B cell (primary cell): ENCODE data around the gene ARHGAP9. TPM values are rescaled to one million over a fixed set of nuclear protein-coding genes. Genes with fewer than 3 reads are reported as not detected.

Source experiments
- ATAC-seq: fragments of 200-7000 bp; cut with Tn5 transposase; one replicate; pipeline ENCODE4 v1.10.0; 2021; ENCODE audit warnings: low read depth, mild to moderate bottlenecking, moderate number of reproducible peaks, moderate library complexity
- CTCF ChIA-PET: fragments of 350-600 bp; sonication (Branson Sonifier 250); formaldehyde crosslinking; loops from one replicate; lab custom pipeline; 2021; ENCODE audit warnings: antibody characterized with exemption, inconsistent platforms; lab: Charles Lee
- POLR2A ChIA-PET: fragments of 350-600 bp; sonication (Branson Sonifier 250); formaldehyde crosslinking; loops from one replicate; lab custom pipeline; 2021; ENCODE audit warnings: antibody characterized with exemption; lab: Charles Lee
- DNase-seq: peaks from one replicate; pipeline ENCODE4 v3.0.0; 2013
- H2AFZ ChIP-seq: 2 replicates; pipeline ENCODE4 v1.6.1; 2012; ENCODE audit warnings: mild to moderate bottlenecking, low read depth, low read length; ENCODE audit not compliant: insufficient read depth, poor library complexity, severe bottlenecking
- H3K27ac ChIP-seq, 2 donors: 1 replicate in 1 of 2; 2 replicates in 1 of 2; pipeline ENCODE4 v1.5.1; 2012 to 2013; ENCODE audit warnings: low read length in 2 of 2, mild to moderate bottlenecking in 2 of 2, moderate library complexity in 1 of 2
- H3K27me3 ChIP-seq, 4 experiments: fragments of 200-600 bp in 1 of 4; sonication (generic) in 1 of 4; replicated peaks in 1 of 4; 1 replicate in 2 of 4; 2 replicates in 2 of 4; pipeline versions ENCODE4 v1.6.1 to v1.7.0; 2013 to 2016; ENCODE audit warnings: low read length in 3 of 4, mild to moderate bottlenecking in 2 of 4, mixed read lengths in 1 of 4, moderate library complexity in 1 of 4; ENCODE audit not compliant: insufficient read depth in 4 of 4, control insufficient read depth in 3 of 4; ENCODE audit errors: control extremely low read depth in 1 of 4
- H3K36me3 ChIP-seq, 2 experiments: replicated peaks in 1 of 2; 1 replicate in 1 of 2; 2 replicates in 1 of 2; pipeline versions ENCODE4 v1.6.1 to v1.7.1; 2013; ENCODE audit warnings: low read length in 1 of 2; ENCODE audit not compliant: insufficient read depth in 2 of 2, control insufficient read depth in 1 of 2; ENCODE audit errors: control extremely low read depth in 1 of 2, extremely low read depth in 1 of 2
- H3K4me1 ChIP-seq, 2 donors: fragments of 200-600 bp in 1 of 2; sonication (generic) in 1 of 2; 1 replicate in 1 of 2; 2 replicates in 1 of 2; pipeline versions ENCODE4 v1.5.1 to v1.6.1; 2013 to 2017; ENCODE audit warnings: low read length in 2 of 2; ENCODE audit not compliant: control insufficient read depth in 2 of 2, insufficient read depth in 2 of 2
- H3K4me2 ChIP-seq: replicated peaks from 2 replicates; pipeline ENCODE3; 2012; ENCODE audit warnings: mild to moderate bottlenecking, low read depth, low read length; ENCODE audit not compliant: poor library complexity, severe bottlenecking
- H3K4me3 ChIP-seq, 5 experiments: fragments of 200-600 bp in 1 of 5; sonication (generic) in 1 of 5; 1 replicate in 3 of 5; 2 replicates in 2 of 5; pipeline versions ENCODE4 v1.5.1 to v1.7.0; 2011 to 2016; ENCODE audit warnings: low read length in 4 of 5, mild to moderate bottlenecking in 4 of 5, low read depth in 2 of 5, control low read depth in 1 of 5, moderate library complexity in 1 of 5; ENCODE audit not compliant: insufficient read depth in 1 of 5; ENCODE audit errors: control extremely low read depth in 1 of 5, extremely low read depth in 1 of 5
- H3K79me2 ChIP-seq: fragments of 200-600 bp; sonication (generic); one replicate; pipeline ENCODE4 v1.6.0; 2016; ENCODE audit warnings: low read length; ENCODE audit not compliant: control insufficient read depth, insufficient read depth
- H3K9ac ChIP-seq: fragments of 200-600 bp; sonication (generic); 2 replicates; pipeline ENCODE4 v1.6.1; 2017; ENCODE audit warnings: mild to moderate bottlenecking, low read length, moderate library complexity
- H3K9me3 ChIP-seq, 3 donors: one replicate each; pipeline versions ENCODE4 v1.6.1 to v1.7.1; 2013; ENCODE audit warnings: low read length in 2 of 3; ENCODE audit not compliant: control insufficient read depth in 2 of 3, insufficient read depth in 1 of 3; ENCODE audit errors: control extremely low read depth in 1 of 3
- H4K20me1 ChIP-seq: 2 replicates; pipeline ENCODE4 v1.6.0; 2012; ENCODE audit warnings: mild to moderate bottlenecking, low read length; ENCODE audit not compliant: insufficient read depth, control insufficient read depth, poor library complexity, severe bottlenecking
- H3K27ac Mint-ChIP-seq: one replicate; pipeline ENCODE4 v1.8.0; 2021; ENCODE audit warnings: mixed read lengths
- H3K27me3 Mint-ChIP-seq: one replicate; pipeline ENCODE4 v1.8.0; 2021; ENCODE audit warnings: mixed read lengths
- H3K4me1 Mint-ChIP-seq: one replicate; pipeline ENCODE4 v1.8.0; 2021; ENCODE audit warnings: mixed read lengths
- H3K4me3 Mint-ChIP-seq: one replicate; pipeline ENCODE4 v1.8.0; 2021; ENCODE audit warnings: mixed read lengths
- H3K9me3 Mint-ChIP-seq: one replicate; pipeline ENCODE4 v1.8.0; 2022; ENCODE audit warnings: mixed read lengths; ENCODE audit not compliant: insufficient read depth
- EZH2 ChIP-seq: IDR thresholded peaks from 2 replicates; pipeline ENCODE4 v1.6.1; 2012; ENCODE audit warnings: borderline replicate concordance, low read depth, mild to moderate bottlenecking, moderate library complexity, low read length; ENCODE audit not compliant: insufficient read depth, poor library complexity, severe bottlenecking
- WGBS: methylation state at CpG from one replicate; pipeline ENCODE4 v1.1.5; 2013; ENCODE audit warnings: missing lambda C conversion rate; ENCODE audit not compliant: insufficient coverage; 5-methylcytosine and 5-hydroxymethylcytosine counted together
- intact Hi-C: fragments of 100-400 bp; cut with micrococcal nuclease; formaldehyde crosslinking; loops from one replicate; pipeline ENCODE4 v1.10.0; 2022
- polyA plus RNA-seq: library from polyadenylated mRNA; depleted of rRNA; stranded (reverse); fragments of >200 nt; gene quantifications from 2 replicates; pipeline ENCODE4 v1.2.3, GENCODE V29; 2012
- total RNA-seq, 2 donors: library from RNA; stranded (reverse); fragments of 120-200 nt in 1 of 2; gene quantifications; 1 replicate in 1 of 2; 2 replicates in 1 of 2; pipeline versions ENCODE4 v1.2.3 to v1.2.4, GENCODE V29; 2013 to 2022
- TF ChIP-seq, protein P1 (sequence below): fragments of 200-600 bp; IDR thresholded peaks from one replicate; pipeline ENCODE4 v1.8.0; 2022; ENCODE audit warnings: antibody characterized with exemption, mild to moderate bottlenecking

Gene ARHGAP9
- total and polyA plus RNA-seq, 2 donors (not counting 1 experiment from before 2014, with no cell fraction given): 161 to 390 TPM

- ChIA-PET CTCF (interaction anchor here (0.7 kb wide), 2 partner anchors 9 to 14 kb away, joined by 3 to 4 read pairs; no protein-coding TSS in a partner anchor), POLR2A (no interaction called here)
- H3K4me1 Mint-ChIP-seq: peaks cover 2% of the 10 kb centered on the region
- H3K27ac Mint-ChIP-seq: no peak overlapping the region
- no peak overlapping the region for H3K27ac ChIP-seq
- intact Hi-C loops: no loop called here
- no peak overlapping the region for H3K4me2 ChIP-seq
- H3K9ac ChIP-seq: no peak overlapping the region
- no peaks in the 10 kb centered on the region for H3K79me2 ChIP-seq
- no peaks in the 10 kb centered on the region for H3K27me3 ChIP-seq
- no peak for TF ChIP-seq EZH2
- TF ChIP-seq, protein P1, sequence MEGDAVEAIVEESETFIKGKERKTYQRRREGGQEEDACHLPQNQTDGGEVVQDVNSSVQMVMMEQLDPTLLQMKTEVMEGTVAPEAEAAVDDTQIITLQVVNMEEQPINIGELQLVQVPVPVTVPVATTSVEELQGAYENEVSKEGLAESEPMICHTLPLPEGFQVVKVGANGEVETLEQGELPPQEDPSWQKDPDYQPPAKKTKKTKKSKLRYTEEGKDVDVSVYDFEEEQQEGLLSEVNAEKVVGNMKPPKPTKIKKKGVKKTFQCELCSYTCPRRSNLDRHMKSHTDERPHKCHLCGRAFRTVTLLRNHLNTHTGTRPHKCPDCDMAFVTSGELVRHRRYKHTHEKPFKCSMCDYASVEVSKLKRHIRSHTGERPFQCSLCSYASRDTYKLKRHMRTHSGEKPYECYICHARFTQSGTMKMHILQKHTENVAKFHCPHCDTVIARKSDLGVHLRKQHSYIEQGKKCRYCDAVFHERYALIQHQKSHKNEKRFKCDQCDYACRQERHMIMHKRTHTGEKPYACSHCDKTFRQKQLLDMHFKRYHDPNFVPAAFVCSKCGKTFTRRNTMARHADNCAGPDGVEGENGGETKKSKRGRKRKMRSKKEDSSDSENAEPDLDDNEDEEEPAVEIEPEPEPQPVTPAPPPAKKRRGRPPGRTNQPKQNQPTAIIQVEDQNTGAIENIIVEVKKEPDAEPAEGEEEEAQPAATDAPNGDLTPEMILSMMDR: no peak
- no peak overlapping the region for H2AFZ ChIP-seq
- no peaks in the 10 kb centered on the region for H3K9me3 Mint-ChIP-seq
- H3K36me3 ChIP-seq: no peaks in the 10 kb centered on the region
- H3K4me1 ChIP-seq: no peaks in the 10 kb centered on the region
- H4K20me1 ChIP-seq: no peaks in the 10 kb centered on the region
- H3K9me3 ChIP-seq: no peaks in the 10 kb centered on the region
- WGBS: 98% methylated on average over 7 of the region's 7 CpGs
- DNase-seq: no peak
- no peak overlapping the region for H3K4me3 ChIP-seq
- no peak overlapping the region for H3K4me3 Mint-ChIP-seq
- H3K27me3 Mint-ChIP-seq: peaks cover 4% of the 10 kb centered on the region
- no peak for ATAC-seq
Observed at GRCh38 chr12:57449375-57449774, 30.3 kb downstream of the ARHGAP9 start.

- no peak overlapping the region for H3K4me3 Mint-ChIP-seq
- Histone ChIP-seq H3K9me3 (no peaks in the 10 kb centered on the region), H3K36me3 (no peaks in the 10 kb centered on the region), H3K9ac (no peak overlapping the region), H4K20me1 (no peaks in the 10 kb centered on the region), H3K4me3 (no peak overlapping the region), H3K79me2 (no peaks in the 10 kb centered on the region), H3K27ac (no peak overlapping the region), H3K4me1 (no peaks in the 10 kb centered on the region), H2AFZ (no peak overlapping the region), H3K27me3 (no peaks in the 10 kb centered on the region), H3K4me2 (no peak overlapping the region)
- intact Hi-C loops: no loop called here
- no peak for ATAC-seq
- no peak overlapping the region for H3K27ac Mint-ChIP-seq
- no peaks in the 10 kb centered on the region for H3K9me3 Mint-ChIP-seq
- peaks cover 4% of the 10 kb centered on the region for H3K27me3 Mint-ChIP-seq
- peaks cover 2% of the 10 kb centered on the region for H3K4me1 Mint-ChIP-seq
- TF ChIP-seq, protein P1: no peak
- no peak for TF ChIP-seq EZH2
- ChIA-PET POLR2A (no interaction called here), CTCF (interaction anchor here (0.6 to 0.7 kb wide), 3 partner anchors 9 to 187 kb away, joined by 4 to 5 read pairs (median 4); no protein-coding TSS in a partner anchor)
- DNase-seq: no peak
- WGBS: no CpG with 5 or more reads among the region's 2 CpGs
Observed at GRCh38 chr12:57448669-57449068, 31.0 kb downstream of the ARHGAP9 start.
